C4-2B (cell line): ENCODE results near the gene SNRPB.

Source experiments
- ZFX ChIP-seq: fragments of 450-650 bp; IDR thresholded peaks from 2 replicates; pipeline ENCODE4 v1.6.1; 2017
- TF ChIP-seq, protein P1 (sequence below): fragments of 450-650 bp; conservative IDR thresholded peaks from 2 replicates; pipeline ENCODE4 v1.5.1; 2017; ENCODE audit warnings: mild to moderate bottlenecking

DNA sequence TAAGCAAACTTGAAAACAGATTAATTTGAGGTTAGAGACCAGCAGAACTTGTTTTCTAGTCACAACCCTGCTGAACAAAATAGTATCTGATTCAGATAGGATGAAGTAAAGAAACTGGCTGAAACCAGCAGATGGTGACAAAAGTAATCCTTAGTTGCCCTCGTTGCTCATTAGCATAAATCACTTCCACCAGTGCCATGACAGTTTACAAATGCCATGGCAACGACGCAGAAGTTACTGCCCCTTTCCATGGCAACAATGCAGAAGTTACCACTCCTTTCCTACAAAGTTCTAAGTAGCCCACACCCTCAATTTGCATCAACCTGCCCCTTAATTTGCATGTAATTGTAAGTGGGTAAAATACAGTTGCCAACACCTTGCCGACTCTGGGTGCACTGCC, 23.7 kb downstream of the SNRPB start:
- TF ChIP-seq, protein P1, sequence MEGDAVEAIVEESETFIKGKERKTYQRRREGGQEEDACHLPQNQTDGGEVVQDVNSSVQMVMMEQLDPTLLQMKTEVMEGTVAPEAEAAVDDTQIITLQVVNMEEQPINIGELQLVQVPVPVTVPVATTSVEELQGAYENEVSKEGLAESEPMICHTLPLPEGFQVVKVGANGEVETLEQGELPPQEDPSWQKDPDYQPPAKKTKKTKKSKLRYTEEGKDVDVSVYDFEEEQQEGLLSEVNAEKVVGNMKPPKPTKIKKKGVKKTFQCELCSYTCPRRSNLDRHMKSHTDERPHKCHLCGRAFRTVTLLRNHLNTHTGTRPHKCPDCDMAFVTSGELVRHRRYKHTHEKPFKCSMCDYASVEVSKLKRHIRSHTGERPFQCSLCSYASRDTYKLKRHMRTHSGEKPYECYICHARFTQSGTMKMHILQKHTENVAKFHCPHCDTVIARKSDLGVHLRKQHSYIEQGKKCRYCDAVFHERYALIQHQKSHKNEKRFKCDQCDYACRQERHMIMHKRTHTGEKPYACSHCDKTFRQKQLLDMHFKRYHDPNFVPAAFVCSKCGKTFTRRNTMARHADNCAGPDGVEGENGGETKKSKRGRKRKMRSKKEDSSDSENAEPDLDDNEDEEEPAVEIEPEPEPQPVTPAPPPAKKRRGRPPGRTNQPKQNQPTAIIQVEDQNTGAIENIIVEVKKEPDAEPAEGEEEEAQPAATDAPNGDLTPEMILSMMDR = no peak
- no peak for TF ChIP-seq ZFX
